ENCODE results near the gene GAGE10. TPM values are rescaled to one million over a fixed set of nuclear protein-coding genes. Genes with fewer than 3 reads are reported as not detected.

Gene GAGE10
- total RNA-seq, 4 donors from 2014 or later: not detected

- TF ChIP-seq CTCF (IDR thresholded peaks at IDR 0.05; ENCODE audit: low read depth): no peak
Observed at GRCh38 chrX:49260221-49260985, 43.0 kb upstream of the GAGE10 start.

- no peak for TF ChIP-seq CTCF (IDR thresholded peaks at IDR 0.05; ENCODE audit: low read depth)
Observed at GRCh38 chrX:49262603-49263002, 40.8 kb upstream of the GAGE10 start.

- TF ChIP-seq CTCF (IDR thresholded peaks at IDR 0.05; ENCODE audit: low read depth): no peak
Observed at GRCh38 chrX:49263631-49264030, 39.8 kb upstream of the GAGE10 start.

GRCh38 chrX:49264460-49264859 is 39.0 kb upstream of the GAGE10 start, which contains the start of gene FOXP3:
Gene FOXP3, minus strand, starts transcription at chrX:49264710. Its CDS starts 6,205 bp downstream, at chrX:49258505.
- no peak for TF ChIP-seq CTCF (IDR thresholded peaks at IDR 0.05; ENCODE audit: low read depth)

- no peak for TF ChIP-seq CTCF (IDR thresholded peaks at IDR 0.05; ENCODE audit: low read depth)
Observed at GRCh38 chrX:49266523-49267445, 36.7 kb upstream of the GAGE10 start.

GRCh38 chrX:49268702-49269009 is 34.8 kb upstream of the GAGE10 start:
- no peak for TF ChIP-seq CTCF (IDR thresholded peaks at IDR 0.05; ENCODE audit: low read depth)

All from subcutaneous adipose tissue (tissue), 4 donors.